Right lobe of liver (tissue), 4 donors: Measurements from ENCODE around the gene SPATA6.

Experiments used
- POLR2A ChIP-seq: fragments of 450-650 bp; IDR thresholded peaks from one replicate; pipeline ENCODE4 v1.6.1; 2017; ENCODE audit warnings: antibody characterized with exemption, mild to moderate bottlenecking
- TF ChIP-seq, protein P1 (sequence below), 4 donors: fragments of 200-600 bp in 3 of 4; fragments of 450-650 bp in 1 of 4; IDR thresholded peaks; one replicate each; pipeline versions ENCODE4 v1.5.1 to v1.8.0; 2016 to 2022; ENCODE audit warnings: antibody characterized with exemption in 4 of 4, mild to moderate bottlenecking in 2 of 4
- donor health status: DM: no; HTN: no; CAD: no.
- donor health status: DM: no; HTN: no; CAD: no.
- donor health status: DM: no; HTN: yes; CAD: no.

DNA sequence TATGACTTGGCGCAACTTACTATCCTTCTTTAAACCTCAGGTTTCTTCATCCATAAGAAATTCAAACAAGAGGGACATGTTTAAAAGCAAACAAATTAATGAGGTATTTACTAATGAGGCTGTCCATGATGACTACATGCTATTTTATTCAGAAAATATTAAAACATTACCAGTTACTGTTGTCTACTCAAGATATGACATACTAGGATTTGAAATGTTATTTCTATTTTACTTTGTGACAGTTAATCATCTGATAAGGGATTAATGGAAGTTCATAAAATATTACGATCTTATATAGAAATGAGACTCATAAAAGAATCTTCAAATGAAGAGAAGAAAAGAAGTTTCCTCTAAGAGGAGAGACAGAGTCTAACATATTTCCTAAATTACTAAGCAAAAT, 80.1 kb downstream of the SPATA6 start:
- TF ChIP-seq POLR2A: no peak
- TF ChIP-seq, protein P1, sequence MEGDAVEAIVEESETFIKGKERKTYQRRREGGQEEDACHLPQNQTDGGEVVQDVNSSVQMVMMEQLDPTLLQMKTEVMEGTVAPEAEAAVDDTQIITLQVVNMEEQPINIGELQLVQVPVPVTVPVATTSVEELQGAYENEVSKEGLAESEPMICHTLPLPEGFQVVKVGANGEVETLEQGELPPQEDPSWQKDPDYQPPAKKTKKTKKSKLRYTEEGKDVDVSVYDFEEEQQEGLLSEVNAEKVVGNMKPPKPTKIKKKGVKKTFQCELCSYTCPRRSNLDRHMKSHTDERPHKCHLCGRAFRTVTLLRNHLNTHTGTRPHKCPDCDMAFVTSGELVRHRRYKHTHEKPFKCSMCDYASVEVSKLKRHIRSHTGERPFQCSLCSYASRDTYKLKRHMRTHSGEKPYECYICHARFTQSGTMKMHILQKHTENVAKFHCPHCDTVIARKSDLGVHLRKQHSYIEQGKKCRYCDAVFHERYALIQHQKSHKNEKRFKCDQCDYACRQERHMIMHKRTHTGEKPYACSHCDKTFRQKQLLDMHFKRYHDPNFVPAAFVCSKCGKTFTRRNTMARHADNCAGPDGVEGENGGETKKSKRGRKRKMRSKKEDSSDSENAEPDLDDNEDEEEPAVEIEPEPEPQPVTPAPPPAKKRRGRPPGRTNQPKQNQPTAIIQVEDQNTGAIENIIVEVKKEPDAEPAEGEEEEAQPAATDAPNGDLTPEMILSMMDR (IDR thresholded peaks at IDR 0.05): no peak
